PC-3 (cell line): Measurements from ENCODE around the gene DSG2.

ENCODE experiments used
- EZH2phosphoT487 ChIP-seq: fragments of 300-600 bp; sonication (generic); IDR thresholded peaks from 2 replicates; pipeline ENCODE4 v1.6.1; 2018; ENCODE audit warnings: mild to moderate bottlenecking, antibody characterized with exemption, low read length, borderline replicate concordance
- TF ChIP-seq, protein P1 (sequence below): fragments of 300-600 bp; sonication (generic); conservative IDR thresholded peaks from 2 replicates; pipeline ENCODE4 v1.5.1; 2017; ENCODE audit warnings: antibody characterized with exemption, low read depth, mild to moderate bottlenecking, low read length

DNA sequence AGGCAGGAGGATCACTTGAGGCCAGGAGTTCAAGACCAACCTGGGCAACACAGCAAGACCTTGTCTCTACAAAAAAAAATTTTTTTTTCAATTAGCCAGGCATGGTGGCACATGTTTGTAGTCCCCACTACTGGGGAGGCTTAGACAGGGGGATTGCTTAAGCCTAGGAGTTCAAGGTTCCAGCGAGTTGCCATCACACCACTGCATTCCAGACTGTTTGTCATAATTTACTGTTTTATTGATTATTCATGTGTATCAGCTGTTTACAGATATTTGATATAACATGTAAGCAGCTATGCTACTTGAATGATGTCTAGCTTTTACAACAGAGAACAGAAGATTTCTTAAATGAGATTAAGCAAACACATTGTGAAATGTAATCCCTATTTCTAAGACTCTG is 35.3 kb downstream of the DSG2 start:
- TF ChIP-seq, protein P1, sequence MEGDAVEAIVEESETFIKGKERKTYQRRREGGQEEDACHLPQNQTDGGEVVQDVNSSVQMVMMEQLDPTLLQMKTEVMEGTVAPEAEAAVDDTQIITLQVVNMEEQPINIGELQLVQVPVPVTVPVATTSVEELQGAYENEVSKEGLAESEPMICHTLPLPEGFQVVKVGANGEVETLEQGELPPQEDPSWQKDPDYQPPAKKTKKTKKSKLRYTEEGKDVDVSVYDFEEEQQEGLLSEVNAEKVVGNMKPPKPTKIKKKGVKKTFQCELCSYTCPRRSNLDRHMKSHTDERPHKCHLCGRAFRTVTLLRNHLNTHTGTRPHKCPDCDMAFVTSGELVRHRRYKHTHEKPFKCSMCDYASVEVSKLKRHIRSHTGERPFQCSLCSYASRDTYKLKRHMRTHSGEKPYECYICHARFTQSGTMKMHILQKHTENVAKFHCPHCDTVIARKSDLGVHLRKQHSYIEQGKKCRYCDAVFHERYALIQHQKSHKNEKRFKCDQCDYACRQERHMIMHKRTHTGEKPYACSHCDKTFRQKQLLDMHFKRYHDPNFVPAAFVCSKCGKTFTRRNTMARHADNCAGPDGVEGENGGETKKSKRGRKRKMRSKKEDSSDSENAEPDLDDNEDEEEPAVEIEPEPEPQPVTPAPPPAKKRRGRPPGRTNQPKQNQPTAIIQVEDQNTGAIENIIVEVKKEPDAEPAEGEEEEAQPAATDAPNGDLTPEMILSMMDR = no peak
- no peak for TF ChIP-seq EZH2phosphoT487
